Esophagus (tissue), 2 donors: ENCODE results near the gene HACD1. TPM values are rescaled to one million over a fixed set of nuclear protein-coding genes. Genes with fewer than 3 reads are reported as not detected.

Source experiments
- H3K27ac ChIP-seq, 2 donors: one replicate each; pipeline ENCODE4 v1.5.1; 2013; ENCODE audit warnings: low read depth in 2 of 2, mild to moderate bottlenecking in 2 of 2, inconsistent platforms in 1 of 2, low read length in 1 of 2, moderate library complexity in 1 of 2
- H3K27me3 ChIP-seq, 2 donors: one replicate each; pipeline ENCODE4 v1.6.1; 2013; ENCODE audit warnings: low read length in 2 of 2, control low read depth in 1 of 2, mild to moderate bottlenecking in 1 of 2; ENCODE audit not compliant: insufficient read depth in 2 of 2, control insufficient read depth in 1 of 2
- H3K36me3 ChIP-seq, 2 donors: one replicate each; pipeline ENCODE4 v1.6.1; 2013; ENCODE audit warnings: low read length in 1 of 2; ENCODE audit not compliant: control insufficient read depth in 2 of 2, insufficient read depth in 2 of 2
- H3K4me1 ChIP-seq, 2 donors: one replicate each; pipeline ENCODE4 v1.6.1; 2013; ENCODE audit warnings: low read length in 1 of 2; ENCODE audit not compliant: control insufficient read depth in 2 of 2, insufficient read depth in 2 of 2
- H3K4me3 ChIP-seq, 2 donors: one replicate each; pipeline ENCODE4 v1.5.1; 2013; ENCODE audit warnings: low read length in 2 of 2, mild to moderate bottlenecking in 2 of 2, low read depth in 1 of 2, moderate library complexity in 1 of 2
- H3K9me3 ChIP-seq, 2 donors: one replicate each; pipeline ENCODE4 v1.6.1; 2013; ENCODE audit warnings: mild to moderate bottlenecking in 2 of 2, low read depth in 1 of 2, low read length in 1 of 2, moderate library complexity in 1 of 2; ENCODE audit not compliant: control insufficient read depth in 2 of 2, insufficient read depth in 1 of 2
- WGBS, 2 donors: extraction: QIAGEN DNeasy Blood & Tissue Kit; methylation state at CpG; one replicate each; pipeline ENCODE4 v1.1.7; 2013; 5-methylcytosine and 5-hydroxymethylcytosine counted together
- polyA plus RNA-seq, 2 donors: library from polyadenylated mRNA; stranded (reverse); fragments of 200-250 nt; gene quantifications; one replicate each; pipeline ENCODE4 v1.2.3, GENCODE V29; 2013
- donor health status: healthy with polysubstance abuse.
- donor health status: Bipolar disorder and iron deficiency.

HACD1 gene, protein sequence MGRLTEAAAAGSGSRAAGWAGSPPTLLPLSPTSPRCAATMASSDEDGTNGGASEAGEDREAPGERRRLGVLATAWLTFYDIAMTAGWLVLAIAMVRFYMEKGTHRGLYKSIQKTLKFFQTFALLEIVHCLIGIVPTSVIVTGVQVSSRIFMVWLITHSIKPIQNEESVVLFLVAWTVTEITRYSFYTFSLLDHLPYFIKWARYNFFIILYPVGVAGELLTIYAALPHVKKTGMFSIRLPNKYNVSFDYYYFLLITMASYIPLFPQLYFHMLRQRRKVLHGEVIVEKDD
- polyA plus RNA-seq, result 1 to 10 TPM; 9.3 to 9.8 TPM

DNA sequence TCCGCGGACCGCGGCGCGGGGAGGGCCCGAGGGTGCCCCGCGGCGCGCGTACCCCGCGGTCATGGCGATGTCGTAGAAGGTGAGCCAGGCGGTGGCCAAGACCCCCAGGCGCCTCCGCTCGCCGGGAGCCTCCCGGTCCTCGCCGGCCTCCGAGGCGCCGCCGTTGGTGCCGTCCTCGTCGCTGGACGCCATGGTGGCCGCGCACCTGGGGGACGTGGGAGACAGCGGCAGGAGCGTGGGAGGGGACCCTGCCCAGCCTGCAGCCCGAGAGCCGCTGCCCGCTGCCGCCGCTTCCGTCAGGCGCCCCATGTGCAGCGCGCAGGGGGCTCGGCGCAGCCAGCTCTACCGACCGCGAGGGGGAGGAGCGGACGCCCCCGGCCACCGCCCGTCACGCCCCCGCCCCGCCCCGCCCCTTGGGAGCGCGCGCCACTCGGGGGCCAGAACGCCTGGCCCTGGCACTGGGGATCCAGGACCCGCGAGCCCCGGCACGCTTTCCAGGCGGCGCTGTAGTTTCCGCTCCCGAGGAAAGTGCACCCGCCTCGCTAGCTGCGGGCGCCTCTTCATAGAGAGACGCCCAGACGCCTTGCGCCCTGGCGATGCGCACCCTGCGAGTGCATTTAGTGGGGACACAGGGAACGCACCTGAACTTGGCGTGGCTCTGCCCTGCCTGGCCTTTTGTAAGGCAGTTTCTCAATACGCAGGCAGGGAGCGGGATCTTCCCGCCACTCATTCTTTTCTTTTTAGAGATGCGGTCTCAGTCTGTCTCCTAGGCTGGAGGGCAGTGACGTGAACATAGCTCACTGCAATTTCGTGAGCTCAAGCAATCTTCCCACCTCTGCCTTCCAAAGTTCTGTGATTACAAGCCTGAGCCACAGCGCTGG, at the start of gene HACD1:
Gene HACD1, minus strand, starts transcription at position 344 of the 881 bp plus-strand sequence. Its CDS starts 35 bp downstream, at position 309.
- Histone ChIP-seq H3K4me3 (peak within 1 kb of the TSS; percentile 76 to 86), H3K9me3 (no peaks in the 10 kb centered on the region), H3K4me1 (no peaks in the 10 kb centered on the region), H3K27me3 (no peaks in the 10 kb centered on the region), H3K27ac (peak within 1 kb of the TSS; percentile 75 to 90), H3K36me3 (no peaks in the 10 kb centered on the region)
- 0 to 1% methylated on average over 82 to 92 of the region's 92 CpGs for WGBS, 2 donors

DNA sequence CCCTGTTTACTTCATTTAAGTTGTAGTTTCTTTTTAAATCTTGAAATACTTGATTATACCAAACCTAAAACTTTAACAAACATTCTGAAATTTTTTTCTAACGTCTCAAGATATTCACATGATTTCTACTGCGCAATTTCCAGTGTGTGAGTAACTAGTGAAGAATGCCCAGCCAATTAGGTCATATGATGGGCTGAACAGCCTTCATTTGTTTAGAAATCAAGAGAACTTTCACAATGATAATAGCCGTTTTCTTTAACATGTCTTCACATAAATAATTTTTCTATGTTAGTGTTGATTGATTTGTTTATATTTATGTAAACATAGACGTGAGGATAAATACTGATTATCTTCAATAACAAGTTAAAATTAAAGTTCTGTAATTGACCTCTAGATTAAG, 48.6 kb upstream of the HACD1 start:
- H3K27me3 ChIP-seq, result no peaks in the 10 kb centered on the region
- no peak overlapping the region for H3K4me3 ChIP-seq
- H3K27ac ChIP-seq, result no peak overlapping the region
- H3K36me3 ChIP-seq, result no peaks in the 10 kb centered on the region
- WGBS, 2 donors, result 58 to 59% methylated on average over 4 of the region's 4 CpGs
- no peaks in the 10 kb centered on the region for H3K4me1 ChIP-seq
- no peaks in the 10 kb centered on the region for H3K9me3 ChIP-seq

DNA sequence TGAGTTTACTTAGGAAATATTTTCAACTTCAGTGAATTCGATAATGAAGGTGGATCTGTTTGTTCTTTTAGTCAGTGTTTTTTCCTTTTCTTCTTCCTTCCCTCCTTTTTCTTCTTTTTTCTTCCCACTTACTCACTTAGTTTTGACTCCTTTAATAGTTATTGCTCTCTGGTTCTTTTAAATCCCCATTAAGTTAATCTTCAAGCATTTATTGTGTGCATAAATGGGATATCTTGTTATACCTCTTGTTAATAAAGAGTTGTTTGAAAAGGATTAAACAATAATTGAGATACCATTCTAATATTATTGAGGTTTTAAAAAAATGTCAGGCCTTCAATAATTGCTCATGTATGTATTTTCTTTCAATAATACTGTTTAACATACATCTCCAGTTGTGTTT, 46.3 kb upstream of the HACD1 start:
- H3K27me3 ChIP-seq, result no peaks in the 10 kb centered on the region
- no peaks in the 10 kb centered on the region for H3K4me1 ChIP-seq
- H3K36me3 ChIP-seq, result no peaks in the 10 kb centered on the region
- no peak overlapping the region for H3K4me3 ChIP-seq
- no peaks in the 10 kb centered on the region for H3K9me3 ChIP-seq
- H3K27ac ChIP-seq, result no peak overlapping the region
- 78% methylated on average over 1 of the region's 1 CpG for WGBS, 2 donors

GRCh38 chr10:17662193-17663138, 45.3 kb upstream of the HACD1 start:
- Histone ChIP-seq H3K4me1 (no peaks in the 10 kb centered on the region), H3K4me3 (no peak overlapping the region), H3K27me3 (no peaks in the 10 kb centered on the region), H3K27ac (no peak overlapping the region), H3K9me3 (no peaks in the 10 kb centered on the region), H3K36me3 (no peaks in the 10 kb centered on the region)
- WGBS, 2 donors, result 70 to 78% methylated on average over 2 of the region's 2 CpGs

GRCh38 chr10:17661510-17661909, 44.3 kb upstream of the HACD1 start:
- no peak overlapping the region for H3K27ac ChIP-seq
- H3K27me3 ChIP-seq, result no peaks in the 10 kb centered on the region
- H3K4me1 ChIP-seq, result no peaks in the 10 kb centered on the region
- H3K36me3 ChIP-seq, result no peaks in the 10 kb centered on the region
- no peaks in the 10 kb centered on the region for H3K9me3 ChIP-seq
- 86% methylated on average over 3 of the region's 3 CpGs for WGBS, 2 donors
- H3K4me3 ChIP-seq, result no peak overlapping the region

GRCh38 chr10:17660921-17661320, 43.7 kb upstream of the HACD1 start:
- H3K4me1 ChIP-seq, result no peaks in the 10 kb centered on the region
- H3K27me3 ChIP-seq, result no peaks in the 10 kb centered on the region
- H3K27ac ChIP-seq, result no peak overlapping the region
- H3K36me3 ChIP-seq, result no peaks in the 10 kb centered on the region
- no peak overlapping the region for H3K4me3 ChIP-seq
- H3K9me3 ChIP-seq, result no peaks in the 10 kb centered on the region

GRCh38 chr10:17659365-17659764, 42.2 kb upstream of the HACD1 start:
- Histone ChIP-seq H3K36me3 (no peaks in the 10 kb centered on the region), H3K27ac (no peak overlapping the region), H3K27me3 (no peaks in the 10 kb centered on the region), H3K4me1 (no peaks in the 10 kb centered on the region), H3K9me3 (no peaks in the 10 kb centered on the region), H3K4me3 (no peak overlapping the region)
- 88 to 91% methylated on average over 4 of the region's 4 CpGs for WGBS, 2 donors

DNA sequence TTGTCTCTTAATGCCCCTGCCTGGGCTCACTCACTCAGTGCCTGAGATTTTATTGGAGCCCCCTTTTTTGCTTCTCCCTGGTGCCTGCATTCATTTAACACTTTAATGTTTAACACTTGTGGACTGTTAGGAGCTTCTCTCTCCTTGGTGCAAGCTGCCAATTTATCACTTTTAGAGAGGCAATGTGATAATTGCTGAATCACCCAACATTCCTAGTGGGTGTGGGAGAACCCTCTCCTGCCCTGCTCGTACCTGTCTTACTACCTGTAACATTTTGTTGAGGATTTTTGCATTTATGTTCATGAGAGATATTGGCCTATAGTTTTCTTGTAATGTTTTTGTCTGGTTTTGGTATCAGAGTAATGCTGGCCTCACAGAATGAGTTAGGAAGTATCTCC, 39.9 kb upstream of the HACD1 start:
- H3K27ac ChIP-seq, result no peak overlapping the region
- WGBS, 2 donors, result 62 to 65% methylated on average over 1 of the region's 1 CpG

DNA sequence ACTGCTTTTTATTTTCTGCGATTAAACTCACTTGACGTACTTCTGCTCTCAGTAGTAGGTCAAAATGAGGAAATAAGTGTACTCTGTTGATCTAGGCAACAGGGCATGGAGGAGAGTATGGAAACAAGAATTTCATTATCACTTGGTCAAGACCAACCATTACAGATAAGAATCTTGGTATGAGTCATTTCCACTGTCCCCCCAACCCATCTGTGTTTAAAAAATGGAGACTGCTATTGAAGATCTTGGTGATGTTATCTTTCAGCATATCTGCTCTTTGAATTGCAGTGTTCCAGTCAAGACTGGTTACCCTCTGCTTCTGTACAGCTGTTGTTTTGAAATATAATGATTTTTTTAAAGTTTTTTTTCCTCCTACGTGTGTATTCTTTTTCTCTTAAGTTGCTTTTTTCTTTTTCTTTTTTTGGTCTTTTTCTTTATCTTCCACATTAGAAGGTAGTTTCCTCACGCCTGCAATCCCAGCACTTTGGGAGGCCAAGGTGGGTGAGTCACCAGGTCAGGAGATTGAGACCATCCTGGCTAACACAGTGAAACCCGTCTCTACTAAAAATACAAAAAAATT, 38.5 kb upstream of the HACD1 start:
- no peaks in the 10 kb centered on the region for H3K27me3 ChIP-seq
- H3K36me3 ChIP-seq, result no peaks in the 10 kb centered on the region
- H3K4me1 ChIP-seq, result no peaks in the 10 kb centered on the region
- no peak overlapping the region for H3K4me3 ChIP-seq
- no peaks in the 10 kb centered on the region for H3K9me3 ChIP-seq
- no peak overlapping the region for H3K27ac ChIP-seq
- WGBS, 2 donors, result 81 to 88% methylated on average over 5 of the region's 5 CpGs

More for the DNA sequence above, 39.9 kb upstream of the HACD1 start:
- Histone ChIP-seq H3K27me3 (no peaks in the 10 kb centered on the region), H3K4me3 (no peak overlapping the region), H3K36me3 (no peaks in the 10 kb centered on the region), H3K4me1 (no peaks in the 10 kb centered on the region), H3K9me3 (no peaks in the 10 kb centered on the region)
